HepG2 (cell line): Measurements from ENCODE around the gene CFL1. TPM values are rescaled to one million over a fixed set of nuclear protein-coding genes. Genes with fewer than 3 reads are reported as not detected.

Source experiments
- ATF4 ChIP-seq, 2 experiments: fragments of 450-650 bp in 1 of 2; sonication (generic) in 1 of 2; formaldehyde crosslinking; IDR thresholded peaks; 2 replicates each; pipeline versions ENCODE4 v1.5.0 to v1.8.0; 2020 to 2022; ENCODE audit warnings: mild to moderate bottlenecking in 1 of 2, missing genetic modification reagents in 1 of 2
- ATRX ChIP-seq: sonication (generic); formaldehyde crosslinking; IDR thresholded peaks from 2 replicates; pipeline ENCODE4 v1.4.0; 2020; ENCODE audit warnings: missing genetic modification reagents, borderline replicate concordance
- E2F2 ChIP-seq: sonication (generic); formaldehyde crosslinking; IDR thresholded peaks from 2 replicates; pipeline ENCODE4 v1.4.0; 2020; ENCODE audit warnings: missing genetic modification reagents, borderline replicate concordance
- EEA1 ChIP-seq: sonication (generic); formaldehyde crosslinking; IDR thresholded peaks from 2 replicates; pipeline ENCODE4 v1.5.1; 2020; ENCODE audit warnings: mild to moderate bottlenecking, missing genetic modification reagents, borderline replicate concordance
- NCOA2 ChIP-seq: sonication (generic); formaldehyde crosslinking; IDR thresholded peaks from 2 replicates; pipeline ENCODE4 v1.8.0; 2022; ENCODE audit warnings: inconsistent platforms
- NFYB ChIP-seq: sonication (generic); formaldehyde crosslinking; IDR thresholded peaks from 2 replicates; pipeline ENCODE4 v1.4.0; 2020; ENCODE audit warnings: missing genetic modification reagents
- POLR2AphosphoS5 ChIP-seq: IDR thresholded peaks from 2 replicates; pipeline ENCODE4 v1.6.1; 2012; ENCODE audit warnings: low read depth, low read length
- REST ChIP-seq, 2 experiments: IDR thresholded peaks; 2 replicates each; pipeline ENCODE4 v1.6.1; 2011 to 2012; ENCODE audit warnings: low read length in 2 of 2, borderline replicate concordance in 1 of 2, low read depth in 1 of 2, mild to moderate bottlenecking in 1 of 2, moderate library complexity in 1 of 2
- SALL1 ChIP-seq: sonication (generic); formaldehyde crosslinking; IDR thresholded peaks from 2 replicates; pipeline ENCODE4 v1.8.0; 2022; ENCODE audit warnings: mild to moderate bottlenecking, missing genetic modification reagents
- SAP130 ChIP-seq: IDR thresholded peaks from 2 replicates; pipeline ENCODE4 v1.6.1; 2016; ENCODE audit warnings: low read depth
- SATB2 ChIP-seq: sonication (generic); formaldehyde crosslinking; IDR thresholded peaks from 2 replicates; pipeline ENCODE4 v1.5.0; 2020; ENCODE audit warnings: missing genetic modification reagents
- SMYD3 ChIP-seq: sonication (generic); formaldehyde crosslinking; IDR thresholded peaks from 2 replicates; pipeline ENCODE4 v1.8.1; 2023; ENCODE audit warnings: mild to moderate bottlenecking, missing genetic modification reagents
- SNAPC4 ChIP-seq: sonication (generic); formaldehyde crosslinking; IDR thresholded peaks from 2 replicates; pipeline ENCODE4 v1.4.0; 2020; ENCODE audit warnings: mild to moderate bottlenecking, missing genetic modification reagents
- SP2 ChIP-seq: sonication (generic); formaldehyde crosslinking; IDR thresholded peaks from 2 replicates; pipeline ENCODE4 v1.5.1; 2020; ENCODE audit warnings: mild to moderate bottlenecking, missing genetic modification reagents
- TIGD3 ChIP-seq: sonication (generic); formaldehyde crosslinking; IDR thresholded peaks from 2 replicates; pipeline ENCODE4 v1.5.1; 2020; ENCODE audit warnings: mild to moderate bottlenecking, missing genetic modification reagents, borderline replicate concordance
- ZNF703 ChIP-seq: sonication (generic); formaldehyde crosslinking; IDR thresholded peaks from 2 replicates; pipeline ENCODE4 v1.5.1; 2020; ENCODE audit warnings: missing genetic modification reagents, mild to moderate bottlenecking, moderate library complexity, borderline replicate concordance
- ZNF850 ChIP-seq: sonication (generic); formaldehyde crosslinking; conservative IDR thresholded peaks from 2 replicates; pipeline ENCODE4 v1.9.0; 2021; ENCODE audit warnings: mild to moderate bottlenecking, missing genetic modification reagents
- polyA plus RNA-seq, 8 experiments: library from polyadenylated mRNA; depleted of rRNA in 3 of 8; stranded (reverse) in 7 of 8; unstranded in 1 of 8; fragments of >200 nt; fragmentation: Illumina TruSeq in 4 of 8; extraction: Trizol in 4 of 8; gene quantifications; 2 replicates each; pipeline versions ENCODE4 v1.2.1 to v1.2.3, GENCODE V29; 2011 to 2016; ENCODE audit warnings: low read depth in 4 of 8, missing spikeins in 1 of 8, mixed read lengths in 1 of 8; ENCODE audit not compliant: insufficient read depth in 1 of 8
- total RNA-seq, 5 experiments: library from RNA; depleted of rRNA; stranded (reverse); fragments of >200 nt; fragmentation: Illumina TruSeq; extraction: Trizol; gene quantifications; 2 replicates each; pipeline ENCODE4 v1.2.3, GENCODE V29; 2016; ENCODE audit warnings: low read depth in 1 of 5

The CFL1 gene
- total and polyA plus RNA-seq, 2 of the 13 experiments (the other 11 are each of a cell fraction or from before 2014, with no cell fraction given): 379 to 383 TPM

GRCh38 chr11:65833297-65834030 lies 24.5 kb downstream of the CFL1 start, which contains the start of gene SNX32 (continued):
- TF ChIP-seq SNAPC4: no peak
- no peak for TF ChIP-seq EEA1 (CRISPR knock-in tag)
- no peak for TF ChIP-seq SATB2
- no peak for TF ChIP-seq SMYD3 (CRISPR knock-in tag)
- TF ChIP-seq POLR2AphosphoS5: no peak
- TF ChIP-seq ZNF703 (CRISPR knock-in tag): no peak
- TF ChIP-seq ZNF850 (CRISPR knock-in tag): no peak
- TF ChIP-seq TIGD3: no peak
- TF ChIP-seq REST (IDR thresholded peaks at IDR 0.05; ENCODE audit: borderline replicate concordance in 1 of 2, low read depth in 1 of 2, low read length in 2 of 2): no peak
- TF ChIP-seq ATF4 (CRISPR knock-in tag; IDR thresholded peaks at IDR 0.05): no peak
- TF ChIP-seq ATRX (CRISPR knock-in tag): no peak
- no peak for TF ChIP-seq SAP130 (CRISPR knock-in tag)
- TF ChIP-seq SP2 (CRISPR knock-in tag): peak; percentile 52
- TF ChIP-seq SALL1: no peak
- TF ChIP-seq NCOA2 (CRISPR knock-in tag): no peak
- TF ChIP-seq NFYB (CRISPR knock-in tag): peak; percentile 70
- no peak for TF ChIP-seq E2F2
